SK-N-MC (cell line): ENCODE data around the gene FAM118A.

Experiments used
- EZH2 ChIP-seq: fragments of 200-600 bp; sonication (generic); IDR thresholded peaks from one replicate; pipeline ENCODE4 v1.6.1; 2017; ENCODE audit warnings: antibody characterized with exemption
- FOXP2 ChIP-seq: optimal IDR thresholded peaks from 2 replicates; pipeline ENCODE3; 2011; ENCODE audit warnings: mild to moderate bottlenecking, moderate library complexity; ENCODE audit not compliant: insufficient read depth; ENCODE audit errors: extremely low read length, control extremely low read depth
- POLR2AphosphoS5 ChIP-seq: IDR thresholded peaks from 2 replicates; pipeline ENCODE4 v1.6.1; 2012; ENCODE audit warnings: mild to moderate bottlenecking, low read depth, low read length, borderline replicate concordance

DNA sequence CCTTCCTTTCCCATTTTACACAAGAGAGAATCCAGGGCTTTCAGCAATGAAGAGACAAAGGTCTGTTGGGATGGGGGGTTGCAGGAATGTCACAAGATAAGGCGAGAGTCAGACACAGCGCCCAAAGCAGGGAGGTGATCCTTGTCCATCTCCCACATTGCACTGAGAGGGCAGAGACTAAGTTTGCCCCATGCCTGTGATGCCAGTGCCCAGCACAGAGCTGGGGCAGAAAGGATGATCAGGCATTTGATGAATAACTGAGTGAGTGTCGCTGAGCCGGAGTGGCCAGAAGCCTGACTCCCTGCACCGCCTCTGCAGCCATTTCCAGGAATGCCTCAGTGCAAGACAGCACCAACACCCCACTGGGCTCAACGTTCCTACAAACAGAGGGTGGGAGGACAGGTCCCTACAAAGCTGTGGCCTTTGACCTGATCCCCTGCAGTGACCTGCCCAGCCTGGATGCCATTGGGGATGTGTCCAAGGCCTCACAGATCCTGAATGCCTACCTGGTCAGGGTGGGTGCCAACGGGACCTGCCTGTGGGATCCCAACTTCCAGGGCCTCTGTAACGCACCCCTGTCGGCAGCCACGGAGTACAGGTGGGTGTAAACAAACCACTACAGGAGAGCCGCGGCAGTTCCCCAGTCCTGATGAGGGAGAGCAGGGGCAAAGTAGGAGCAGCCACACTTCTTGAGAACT lies 22.7 kb upstream of the FAM118A start:
- TF ChIP-seq EZH2, result no peak
- TF ChIP-seq POLR2AphosphoS5, result no peak
- TF ChIP-seq FOXP2, result no peak
